ENCODE results near the gene PPP2R5C.

Gene PPP2R5C

GRCh38 chr14:101825797-101826196, 64.3 kb downstream of the PPP2R5C start:
- Histone ChIP-seq H3K36me3 (ENCODE audit: insufficient read depth, low read depth, low read length) (no peaks in the 10 kb centered on the region; the same call in 1 of the 2 replicates), H3K4me3 (ENCODE audit: low read length) (no peak overlapping the region), H3K27ac (ENCODE audit: low read length) (no peak overlapping the region), H3K27me3 (ENCODE audit: insufficient read depth, low read length) (no peaks in the 10 kb centered on the region), H3K9me3 (ENCODE audit: insufficient read depth, low read depth, low read length) (no peaks in the 10 kb centered on the region), H3K9ac (ENCODE audit: low read depth, low read length) (no peak overlapping the region), H3K4me1 (ENCODE audit: insufficient read depth, low read length) (no peaks in the 10 kb centered on the region)

DNA sequence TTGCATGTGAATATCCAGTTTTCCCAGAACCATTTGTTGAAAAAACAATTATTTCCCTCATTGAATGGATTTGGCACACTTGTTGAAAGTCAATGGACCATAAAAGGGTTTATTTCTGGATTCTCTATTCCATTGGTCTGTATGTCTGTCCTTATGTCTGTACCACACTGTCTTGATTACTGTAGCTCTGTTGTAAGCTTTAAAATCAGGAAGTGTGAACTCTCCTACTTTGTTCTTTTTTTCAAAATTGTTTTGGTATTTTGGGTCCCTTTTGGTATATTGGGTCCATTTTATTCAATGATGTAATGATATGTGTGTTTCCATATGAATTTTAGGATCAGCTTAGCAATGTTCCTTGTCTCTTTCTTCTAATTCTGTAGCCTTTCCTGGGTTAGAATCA, 64.8 kb downstream of the PPP2R5C start:
- Histone ChIP-seq H3K27ac (ENCODE audit: low read length) (no peak overlapping the region), H3K36me3 (ENCODE audit: insufficient read depth, low read depth, low read length) (no peaks in the 10 kb centered on the region; the same call in 1 of the 2 replicates), H3K9ac (ENCODE audit: low read depth, low read length) (no peak overlapping the region), H3K4me3 (ENCODE audit: low read length) (no peak overlapping the region), H3K9me3 (ENCODE audit: insufficient read depth, low read depth, low read length) (no peaks in the 10 kb centered on the region), H3K27me3 (ENCODE audit: insufficient read depth, low read length) (no peaks in the 10 kb centered on the region), H3K4me1 (ENCODE audit: insufficient read depth, low read length) (no peaks in the 10 kb centered on the region)

DNA sequence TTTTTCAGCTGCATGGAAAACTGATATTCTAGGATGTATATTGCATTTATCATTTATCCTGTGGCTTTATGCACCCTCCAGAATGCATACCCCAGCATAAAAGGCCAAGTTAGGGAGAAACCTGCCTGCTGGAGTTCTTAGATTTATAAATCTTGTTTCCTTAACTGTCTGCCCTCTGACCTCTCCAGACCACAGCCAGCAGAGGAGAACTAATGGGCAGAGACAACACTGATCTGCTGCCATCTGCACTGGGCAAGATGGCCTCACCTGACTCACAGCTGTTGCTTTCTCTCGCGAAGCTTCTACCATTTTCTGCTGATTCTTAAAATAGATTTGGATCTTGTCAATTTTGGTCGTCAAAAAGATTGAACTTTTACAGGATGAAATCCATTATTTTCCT, 65.8 kb downstream of the PPP2R5C start:
- H3K9ac ChIP-seq (ENCODE audit: low read depth, low read length) = no peak overlapping the region
- H3K27ac ChIP-seq (ENCODE audit: low read length) = no peak overlapping the region
- no peaks in the 10 kb centered on the region; the same call in 1 of the 2 replicates for H3K36me3 ChIP-seq (ENCODE audit: insufficient read depth, low read depth, low read length)
- H3K4me1 ChIP-seq (ENCODE audit: insufficient read depth, low read length) = no peaks in the 10 kb centered on the region
- no peak overlapping the region for H3K4me3 ChIP-seq (ENCODE audit: low read length)
- H3K27me3 ChIP-seq (ENCODE audit: insufficient read depth, low read length) = no peaks in the 10 kb centered on the region
- no peaks in the 10 kb centered on the region for H3K9me3 ChIP-seq (ENCODE audit: insufficient read depth, low read depth, low read length)

DNA sequence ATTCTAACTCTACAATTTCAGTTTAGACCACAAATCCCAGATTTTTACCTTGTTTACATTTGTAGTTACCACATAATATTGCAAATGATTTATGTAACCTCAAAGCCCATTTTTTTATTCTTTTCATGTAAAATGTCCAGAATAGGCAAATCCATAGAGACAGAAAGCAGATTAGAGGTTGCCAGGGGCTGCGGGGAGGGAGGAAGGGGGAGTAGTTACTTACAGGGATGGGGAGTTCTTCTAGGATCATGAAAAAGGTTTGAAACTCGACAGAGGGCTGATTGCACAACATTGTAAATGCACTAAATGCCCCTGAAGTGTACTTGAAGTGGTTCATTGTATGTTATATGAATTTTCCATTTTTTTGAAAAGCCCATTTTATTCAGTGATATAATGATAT, 66.5 kb downstream of the PPP2R5C start:
- H3K4me1 ChIP-seq (ENCODE audit: insufficient read depth, low read length) = no peaks in the 10 kb centered on the region
- H3K9ac ChIP-seq (ENCODE audit: low read depth, low read length) = no peak overlapping the region
- no peak overlapping the region for H3K27ac ChIP-seq (ENCODE audit: low read length)
- no peak overlapping the region for H3K4me3 ChIP-seq (ENCODE audit: low read length)
- no peaks in the 10 kb centered on the region for H3K27me3 ChIP-seq (ENCODE audit: insufficient read depth, low read length)
- H3K9me3 ChIP-seq (ENCODE audit: insufficient read depth, low read depth, low read length) = no peaks in the 10 kb centered on the region
- H3K36me3 ChIP-seq (ENCODE audit: insufficient read depth, low read depth, low read length) = no peaks in the 10 kb centered on the region; the same call in 1 of the 2 replicates

DNA sequence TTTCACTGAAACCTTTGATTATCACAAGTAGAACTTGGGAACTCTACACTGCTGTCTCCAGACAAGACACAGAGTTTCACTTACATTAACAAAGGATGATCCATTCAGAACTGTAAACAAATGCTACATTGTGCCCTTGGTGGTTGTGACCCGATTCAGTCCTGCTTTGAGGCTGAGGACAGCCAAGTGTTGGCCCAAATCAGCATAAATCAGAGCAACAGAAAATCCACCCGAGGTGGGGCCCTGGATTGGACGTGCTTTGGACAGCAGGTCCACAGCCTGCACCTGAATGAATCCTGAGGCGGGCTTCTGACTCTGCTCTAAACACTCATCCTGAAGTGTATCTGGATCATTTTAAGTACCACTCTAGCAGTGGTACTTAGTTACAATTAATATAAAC, 68.8 kb downstream of the PPP2R5C start:
- Histone ChIP-seq H3K27me3 (ENCODE audit: insufficient read depth, low read length) (no peaks in the 10 kb centered on the region), H3K9me3 (ENCODE audit: insufficient read depth, low read depth, low read length) (no peaks in the 10 kb centered on the region), H3K9ac (ENCODE audit: low read depth, low read length) (no peak overlapping the region), H3K4me3 (ENCODE audit: low read length) (no peak overlapping the region), H3K27ac (ENCODE audit: low read length) (no peak overlapping the region), H3K4me1 (ENCODE audit: insufficient read depth, low read length) (no peaks in the 10 kb centered on the region), H3K36me3 (ENCODE audit: insufficient read depth, low read depth, low read length) (no peaks in the 10 kb centered on the region)

DNA sequence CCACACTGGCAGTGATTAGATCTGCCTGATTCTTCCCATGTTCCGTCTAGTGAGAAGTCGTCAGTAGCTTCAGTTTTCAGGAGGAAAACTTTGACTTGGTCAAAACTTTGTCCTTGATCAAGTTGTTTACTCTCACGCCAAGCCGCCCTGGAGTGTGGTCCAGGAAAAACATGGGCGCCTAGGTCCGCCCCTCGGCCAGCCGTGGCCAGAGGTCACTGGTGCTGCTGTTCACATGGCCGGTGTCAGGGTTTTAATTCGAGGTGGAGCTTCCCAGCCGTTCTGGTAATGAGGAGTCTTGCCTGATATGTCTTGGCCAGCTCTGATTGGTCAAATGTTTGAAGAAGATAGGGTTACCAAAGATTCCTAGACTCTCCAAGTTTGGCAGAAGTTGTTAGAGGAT, 71.5 kb downstream of the PPP2R5C start:
- Histone ChIP-seq H3K27me3 (ENCODE audit: insufficient read depth, low read length) (no peaks in the 10 kb centered on the region), H3K27ac (ENCODE audit: low read length) (no peak overlapping the region), H3K9ac (ENCODE audit: low read depth, low read length) (no peak overlapping the region), H3K4me3 (ENCODE audit: low read length) (no peak overlapping the region), H3K9me3 (ENCODE audit: insufficient read depth, low read depth, low read length) (no peaks in the 10 kb centered on the region), H3K4me1 (ENCODE audit: insufficient read depth, low read length) (no peaks in the 10 kb centered on the region), H3K36me3 (ENCODE audit: insufficient read depth, low read depth, low read length) (no peaks in the 10 kb centered on the region)

GRCh38 chr14:101834397-101834796, 72.9 kb downstream of the PPP2R5C start:
- Histone ChIP-seq H3K27ac (ENCODE audit: low read length) (no peak overlapping the region), H3K4me3 (ENCODE audit: low read length) (no peak overlapping the region), H3K36me3 (ENCODE audit: insufficient read depth, low read depth, low read length) (no peaks in the 10 kb centered on the region), H3K4me1 (ENCODE audit: insufficient read depth, low read length) (no peaks in the 10 kb centered on the region; the same call in 1 of the 2 replicates), H3K27me3 (ENCODE audit: insufficient read depth, low read length) (no peaks in the 10 kb centered on the region), H3K9ac (ENCODE audit: low read depth, low read length) (no peak overlapping the region), H3K9me3 (ENCODE audit: insufficient read depth, low read depth, low read length) (no peaks in the 10 kb centered on the region)

GRCh38 chr14:101834800-101835547, 73.5 kb downstream of the PPP2R5C start:
- H3K9me3 ChIP-seq (ENCODE audit: insufficient read depth, low read depth, low read length) = no peaks in the 10 kb centered on the region
- H3K4me3 ChIP-seq (ENCODE audit: low read length) = no peak overlapping the region
- no peaks in the 10 kb centered on the region for H3K27me3 ChIP-seq (ENCODE audit: insufficient read depth, low read length)
- H3K4me1 ChIP-seq (ENCODE audit: insufficient read depth, low read length) = no peaks in the 10 kb centered on the region; the same call in 1 of the 2 replicates
- no peak overlapping the region for H3K27ac ChIP-seq (ENCODE audit: low read length)
- no peak overlapping the region for H3K9ac ChIP-seq (ENCODE audit: low read depth, low read length)
- no peaks in the 10 kb centered on the region for H3K36me3 ChIP-seq (ENCODE audit: insufficient read depth, low read depth, low read length)

GRCh38 chr14:101835566-101835965, 74.1 kb downstream of the PPP2R5C start:
- H3K9ac ChIP-seq (ENCODE audit: low read depth, low read length) = no peak overlapping the region
- no peak overlapping the region for H3K4me3 ChIP-seq (ENCODE audit: low read length)
- H3K4me1 ChIP-seq (ENCODE audit: insufficient read depth, low read length) = no peaks in the 10 kb centered on the region; the same call in 1 of the 2 replicates
- H3K27me3 ChIP-seq (ENCODE audit: insufficient read depth, low read length) = no peaks in the 10 kb centered on the region
- H3K9me3 ChIP-seq (ENCODE audit: insufficient read depth, low read depth, low read length) = no peaks in the 10 kb centered on the region
- no peak overlapping the region for H3K27ac ChIP-seq (ENCODE audit: low read length)
- H3K36me3 ChIP-seq (ENCODE audit: insufficient read depth, low read depth, low read length) = no peaks in the 10 kb centered on the region

DNA sequence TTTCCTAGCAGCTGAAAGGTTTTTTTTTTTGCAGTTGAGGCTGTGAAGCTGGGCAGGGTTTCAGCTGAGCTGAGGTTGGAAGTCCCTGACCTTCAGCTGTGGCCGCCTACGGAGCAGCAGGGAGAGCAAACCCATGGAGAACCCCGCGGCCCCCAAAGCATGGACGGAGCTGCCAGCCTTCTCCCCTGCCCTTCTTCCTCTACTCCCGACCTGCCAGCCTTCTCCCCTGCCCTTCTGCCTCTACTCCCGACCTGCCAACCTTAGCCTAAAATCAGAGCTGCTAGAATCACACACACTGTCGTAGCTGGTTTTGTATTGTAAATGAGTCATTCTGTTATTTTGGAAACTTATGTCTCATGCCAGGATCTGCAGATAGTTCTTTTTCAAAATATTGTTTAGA, 74.6 kb downstream of the PPP2R5C start:
- no peaks in the 10 kb centered on the region for H3K27me3 ChIP-seq (ENCODE audit: insufficient read depth, low read length)
- no peaks in the 10 kb centered on the region for H3K9me3 ChIP-seq (ENCODE audit: insufficient read depth, low read depth, low read length)
- H3K4me3 ChIP-seq (ENCODE audit: low read length) = no peak overlapping the region
- no peak overlapping the region for H3K27ac ChIP-seq (ENCODE audit: low read length)
- H3K9ac ChIP-seq (ENCODE audit: low read depth, low read length) = no peak overlapping the region
- H3K36me3 ChIP-seq (ENCODE audit: insufficient read depth, low read depth, low read length) = no peaks in the 10 kb centered on the region
- H3K4me1 ChIP-seq (ENCODE audit: insufficient read depth, low read length) = no peaks in the 10 kb centered on the region; the same call in 1 of the 2 replicates

GRCh38 chr14:101838476-101838875, 77.0 kb downstream of the PPP2R5C start:
- no peaks in the 10 kb centered on the region for H3K27me3 ChIP-seq (ENCODE audit: insufficient read depth, low read length)
- no peak overlapping the region for H3K27ac ChIP-seq (ENCODE audit: low read length)
- no peaks in the 10 kb centered on the region for H3K36me3 ChIP-seq (ENCODE audit: insufficient read depth, low read depth, low read length)
- no peaks in the 10 kb centered on the region; the same call in 1 of the 2 replicates for H3K4me1 ChIP-seq (ENCODE audit: insufficient read depth, low read length)
- no peak overlapping the region for H3K4me3 ChIP-seq (ENCODE audit: low read length)
- no peak overlapping the region for H3K9ac ChIP-seq (ENCODE audit: low read depth, low read length)
- no peaks in the 10 kb centered on the region for H3K9me3 ChIP-seq (ENCODE audit: insufficient read depth, low read depth, low read length)

DNA sequence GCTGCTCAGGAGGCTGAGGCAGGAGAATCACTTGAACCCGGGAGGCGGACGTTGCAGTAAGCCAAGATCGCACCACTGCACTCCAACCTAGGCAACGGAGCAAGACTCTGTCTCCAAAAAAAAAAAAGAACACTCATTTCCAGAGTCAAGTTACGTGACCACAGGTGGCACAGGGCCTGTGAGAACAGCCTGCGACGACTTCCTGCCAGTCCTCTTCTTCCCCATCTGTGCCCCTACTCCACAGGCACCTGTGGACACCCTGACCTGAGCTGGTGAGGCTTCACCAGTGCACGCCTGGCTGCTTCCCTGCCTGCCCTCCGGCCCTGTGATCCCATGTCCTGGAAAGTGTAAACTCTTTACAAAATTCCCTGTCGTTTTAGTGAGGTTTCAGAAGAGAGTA, 77.7 kb downstream of the PPP2R5C start:
- Histone ChIP-seq H3K27ac (ENCODE audit: low read length) (no peak overlapping the region), H3K9ac (ENCODE audit: low read depth, low read length) (no peak overlapping the region), H3K4me3 (ENCODE audit: low read length) (no peak overlapping the region), H3K9me3 (ENCODE audit: insufficient read depth, low read depth, low read length) (no peaks in the 10 kb centered on the region), H3K27me3 (ENCODE audit: insufficient read depth, low read length) (no peaks in the 10 kb centered on the region), H3K4me1 (ENCODE audit: insufficient read depth, low read length) (no peaks in the 10 kb centered on the region; the same call in 1 of the 2 replicates), H3K36me3 (ENCODE audit: insufficient read depth, low read depth, low read length) (no peaks in the 10 kb centered on the region)

All from iPS-20b (cell line).